ENCODE results near the gene KRTAP5-5.

GRCh38 chr11:1650918-1651262, 21.3 kb downstream of the KRTAP5-5 start:
- TF ChIP-seq REST (IDR thresholded peaks at IDR 0.05) (no peak), SP1 (IDR thresholded peaks at IDR 0.05) (no peak)
